BE2C (cell line): ENCODE results near the gene SLC6A7.

Experiments
- DNase-seq: peaks from one replicate; pipeline ENCODE4 v3.0.0-alpha.2; 2020
- H3K27me3 ChIP-seq: fragments of 250-450 bp; sonication (Bioruptor Pico); 2 replicates; pipeline ENCODE4 v1.5.1; 2020; ENCODE audit warnings: mild to moderate bottlenecking
- H3K36me3 ChIP-seq: fragments of 250-450 bp; sonication (Bioruptor Pico); 2 replicates; pipeline ENCODE4 v1.5.1; 2020; ENCODE audit warnings: mild to moderate bottlenecking
- H3K4me1 ChIP-seq: fragments of 250-450 bp; sonication (Bioruptor Pico); 2 replicates; pipeline ENCODE4 v1.5.1; 2020
- H3K4me3 ChIP-seq: 2 replicates; pipeline ENCODE4 v1.5.1; 2011; ENCODE audit warnings: low read depth, low read length
- H3K9me3 ChIP-seq: fragments of 250-450 bp; sonication (Bioruptor Pico); 2 replicates; pipeline ENCODE4 v1.5.1; 2020
- CTCF ChIP-seq: IDR thresholded peaks from 2 replicates; pipeline ENCODE4 v1.5.1; 2012; ENCODE audit warnings: mild to moderate bottlenecking, low read depth, low read length

SLC6A7 gene

GRCh38 chr5:150254774-150255173 is 64.9 kb downstream of the SLC6A7 start:
- no peaks in the 10 kb centered on the region for H3K9me3 ChIP-seq
- H3K27me3 ChIP-seq = no peaks in the 10 kb centered on the region
- DNase-seq = no peak
- H3K4me3 ChIP-seq = no peak overlapping the region
- no peaks in the 10 kb centered on the region for H3K36me3 ChIP-seq
- H3K4me1 ChIP-seq = peaks cover 16% of the 10 kb centered on the region
- no peak for TF ChIP-seq CTCF

GRCh38 chr5:150255659-150256409 is 66.0 kb downstream of the SLC6A7 start:
- Histone ChIP-seq H3K9me3 (no peaks in the 10 kb centered on the region), H3K4me1 (peaks cover 16% of the 10 kb centered on the region), H3K4me3 (no peak overlapping the region), H3K36me3 (no peaks in the 10 kb centered on the region), H3K27me3 (no peaks in the 10 kb centered on the region)
- no peak for TF ChIP-seq CTCF
- peak; percentile 59 for DNase-seq

GRCh38 chr5:150256410-150257064 is 66.7 kb downstream of the SLC6A7 start:
- no peak overlapping the region for H3K4me3 ChIP-seq
- TF ChIP-seq CTCF = peak; percentile 66
- no peaks in the 10 kb centered on the region for H3K9me3 ChIP-seq
- H3K27me3 ChIP-seq = no peaks in the 10 kb centered on the region
- peaks cover 16% of the 10 kb centered on the region for H3K4me1 ChIP-seq
- peak; percentile 67 for DNase-seq
- H3K36me3 ChIP-seq = no peaks in the 10 kb centered on the region

- peaks cover 16% of the 10 kb centered on the region for H3K4me1 ChIP-seq
- no peaks in the 10 kb centered on the region for H3K36me3 ChIP-seq
- DNase-seq = no peak
- H3K27me3 ChIP-seq = no peaks in the 10 kb centered on the region
- no peaks in the 10 kb centered on the region for H3K9me3 ChIP-seq
- H3K4me3 ChIP-seq = no peak overlapping the region
- TF ChIP-seq CTCF = no peak
Observed at GRCh38 chr5:150257424-150257823, 67.6 kb downstream of the SLC6A7 start.

- Histone ChIP-seq H3K27me3 (no peaks in the 10 kb centered on the region), H3K36me3 (no peaks in the 10 kb centered on the region), H3K4me3 (no peak overlapping the region), H3K4me1 (peaks cover 16% of the 10 kb centered on the region), H3K9me3 (no peaks in the 10 kb centered on the region)
- no peak for DNase-seq
- TF ChIP-seq CTCF = no peak
Observed at GRCh38 chr5:150258130-150258529, 68.3 kb downstream of the SLC6A7 start.
